CD14-positive monocyte (primary cell): ENCODE results near the gene PACSIN2. TPM values are rescaled to one million over a fixed set of nuclear protein-coding genes. Genes with fewer than 3 reads are reported as not detected.

Source experiments
- DNase-seq, 3 donors: peaks; one replicate each; pipeline ENCODE4 v3.0.0-alpha.2; 2011 to 2022
- H2AFZ ChIP-seq: 2 replicates; pipeline ENCODE4 v1.6.0; 2012; ENCODE audit warnings: mild to moderate bottlenecking, low read depth, low read length, inconsistent platforms; ENCODE audit not compliant: insufficient read depth, poor library complexity, severe bottlenecking
- H3K27ac ChIP-seq, 2 donors: 1 replicate in 1 of 2; 2 replicates in 1 of 2; pipeline ENCODE4 v1.5.1; 2012 to 2013; ENCODE audit warnings: low read length in 2 of 2, control low read depth in 1 of 2, inconsistent platforms in 1 of 2, low read depth in 1 of 2, mild to moderate bottlenecking in 1 of 2
- H3K27me3 ChIP-seq, 2 donors: one replicate each; pipeline versions ENCODE4 v1.6.0 to v1.6.1; 2011 to 2013; ENCODE audit warnings: low read length in 2 of 2; ENCODE audit not compliant: control insufficient read depth in 2 of 2, insufficient read depth in 2 of 2
- H3K36me3 ChIP-seq, 2 donors: replicated peaks in 1 of 2; 1 replicate in 1 of 2; 2 replicates in 1 of 2; pipeline versions ENCODE4 v1.5.1 to v1.6.1; 2012 to 2013; ENCODE audit warnings: low read length in 2 of 2, control low read depth in 1 of 2, inconsistent platforms in 1 of 2, mild to moderate bottlenecking in 1 of 2; ENCODE audit not compliant: insufficient read depth in 2 of 2, control insufficient read depth in 1 of 2
- H3K4me1 ChIP-seq, 2 donors: 1 replicate in 1 of 2; 2 replicates in 1 of 2; pipeline versions ENCODE4 v1.5.1 to v1.6.1; 2012 to 2013; ENCODE audit warnings: low read length in 2 of 2, control low read depth in 1 of 2, inconsistent platforms in 1 of 2, mild to moderate bottlenecking in 1 of 2, moderate library complexity in 1 of 2; ENCODE audit not compliant: insufficient read depth in 2 of 2, control insufficient read depth in 1 of 2
- H3K4me2 ChIP-seq: replicated peaks from 2 replicates; pipeline ENCODE3; 2012; ENCODE audit warnings: low read length, moderate library complexity, mild to moderate bottlenecking; ENCODE audit not compliant: poor library complexity, severe bottlenecking; ENCODE audit errors: extremely low read depth
- H3K4me3 ChIP-seq, 3 experiments: fragments of 200-600 bp in 1 of 3; sonication (generic) in 1 of 3; replicated peaks in 1 of 3; 1 replicate in 2 of 3; 2 replicates in 1 of 3; pipeline ENCODE4 v1.5.1; 2011 to 2013; ENCODE audit warnings: low read length in 3 of 3, mild to moderate bottlenecking in 3 of 3, control low read depth in 2 of 3, low read depth in 2 of 3, inconsistent platforms in 1 of 3, moderate library complexity in 1 of 3
- H3K79me2 ChIP-seq: 2 replicates; pipeline ENCODE4 v1.6.0; 2012; ENCODE audit warnings: mild to moderate bottlenecking, control low read depth, inconsistent platforms, low read length, moderate library complexity; ENCODE audit not compliant: insufficient read depth
- H3K9ac ChIP-seq: 2 replicates; pipeline ENCODE4 v1.6.0; 2017; ENCODE audit warnings: low read length, mild to moderate bottlenecking; ENCODE audit not compliant: insufficient read depth, poor library complexity, severe bottlenecking
- H3K9me3 ChIP-seq, 2 donors: replicated peaks in 1 of 2; 1 replicate in 1 of 2; 2 replicates in 1 of 2; pipeline versions ENCODE4 v1.5.1 to v1.6.1; 2012 to 2013; ENCODE audit warnings: low read length in 2 of 2, control low read depth in 1 of 2; ENCODE audit not compliant: control insufficient read depth in 1 of 2, insufficient read depth in 1 of 2
- H4K20me1 ChIP-seq: 2 replicates; pipeline ENCODE4 v1.6.0; 2012; ENCODE audit warnings: mild to moderate bottlenecking, low read length, control low read depth, moderate library complexity; ENCODE audit not compliant: insufficient read depth
- H3K27ac Mint-ChIP-seq, 7 donors: one replicate each; pipeline ENCODE4 v1.8.0; 2020; ENCODE audit warnings: mild to moderate bottlenecking in 7 of 7, mixed read lengths in 7 of 7, moderate library complexity in 6 of 7, inconsistent platforms in 2 of 7
- H3K27me3 Mint-ChIP-seq, 3 donors: one replicate each; pipeline ENCODE4 v1.8.0; 2021 to 2022; ENCODE audit warnings: low read depth in 3 of 3, mild to moderate bottlenecking in 3 of 3, mixed read lengths in 3 of 3, moderate library complexity in 3 of 3, inconsistent platforms in 1 of 3
- H3K36me3 Mint-ChIP-seq, 2 donors: one replicate each; pipeline ENCODE4 v1.8.0; 2020; ENCODE audit warnings: mixed read lengths in 2 of 2, inconsistent platforms in 1 of 2, mild to moderate bottlenecking in 1 of 2
- H3K4me1 Mint-ChIP-seq: one replicate; pipeline ENCODE4 v1.8.0; 2020; ENCODE audit warnings: mild to moderate bottlenecking, mixed read lengths
- H3K4me3 Mint-ChIP-seq, 2 donors: one replicate each; pipeline ENCODE4 v1.8.0; 2020; ENCODE audit warnings: mild to moderate bottlenecking in 2 of 2, mixed read lengths in 2 of 2, moderate library complexity in 1 of 2
- H3K9me3 Mint-ChIP-seq, 7 donors: one replicate each; pipeline ENCODE4 v1.8.0; 2020 to 2022; ENCODE audit warnings: mixed read lengths in 7 of 7, mild to moderate bottlenecking in 6 of 7, moderate library complexity in 6 of 7, inconsistent platforms in 2 of 7
- CTCF ChIP-seq: fragments of 200-600 bp; IDR thresholded peaks from one replicate; pipeline ENCODE4 v1.8.0; 2022; ENCODE audit warnings: antibody characterized with exemption, mild to moderate bottlenecking
- WGBS: methylation state at CpG from one replicate; pipeline ENCODE4 v1.1.5; 2013; ENCODE audit warnings: missing lambda C conversion rate; ENCODE audit not compliant: insufficient coverage; 5-methylcytosine and 5-hydroxymethylcytosine counted together
- intact Hi-C, 2 donors: fragments of 100-400 bp; cut with micrococcal nuclease; formaldehyde crosslinking; loops; one replicate each; pipeline versions ENCODE4 v1.15.0 to v1.15.1; 2023
- polyA plus RNA-seq, 3 donors: library from polyadenylated mRNA; depleted of rRNA in 1 of 3; unstranded in 2 of 3; stranded (reverse) in 1 of 3; fragments of 300-500 nt in 2 of 3; fragments of >200 nt in 1 of 3; fragmentation: Illumina TruSeq in 2 of 3; gene quantifications; 1 replicate in 2 of 3; 2 replicates in 1 of 3; pipeline ENCODE4 v1.2.3, GENCODE V29; 2012 to 2021

PACSIN2 gene
- polyA plus RNA-seq, 3 donors: 31.2 to 45.7 (median 40.2) TPM

- H3K4me1 Mint-ChIP-seq: peaks cover 31% of the 10 kb centered on the region
- Histone ChIP-seq H3K27ac (no peak overlapping the region), H3K9me3 (no peaks in the 10 kb centered on the region), H3K4me3 (no peak overlapping the region), H3K79me2 (peaks cover 82% of the 10 kb centered on the region), H3K4me1 (peaks cover 9 to 13% of the 10 kb centered on the region in 2 donors), H3K9ac (no peak overlapping the region), H2AFZ (no peak overlapping the region), H3K27me3 (no peaks in the 10 kb centered on the region), H3K36me3 (peaks cover 32 to 79% of the 10 kb centered on the region in 2 donors), H3K4me2 (no peak overlapping the region), H4K20me1 (peaks cover 46% of the 10 kb centered on the region)
- peaks cover 71 to 87% of the 10 kb centered on the region in 2 donors for H3K36me3 Mint-ChIP-seq
- no peak for DNase-seq
- H3K27ac Mint-ChIP-seq: peak overlapping the region in 1 of 7 donors; percentile 45
- H3K9me3 Mint-ChIP-seq: no peaks in the 10 kb centered on the region
- H3K27me3 Mint-ChIP-seq: peaks cover 0 to 4% (median 0%) of the 10 kb centered on the region in 3 donors
- WGBS: 90% methylated on average over 12 of the region's 13 CpGs
- intact Hi-C loops: no loop called here
- no peak for TF ChIP-seq CTCF
- no peak overlapping the region for H3K4me3 Mint-ChIP-seq
Measured at GRCh38 chr22:42905217-42905616, 109.7 kb downstream of the PACSIN2 start.

DNA sequence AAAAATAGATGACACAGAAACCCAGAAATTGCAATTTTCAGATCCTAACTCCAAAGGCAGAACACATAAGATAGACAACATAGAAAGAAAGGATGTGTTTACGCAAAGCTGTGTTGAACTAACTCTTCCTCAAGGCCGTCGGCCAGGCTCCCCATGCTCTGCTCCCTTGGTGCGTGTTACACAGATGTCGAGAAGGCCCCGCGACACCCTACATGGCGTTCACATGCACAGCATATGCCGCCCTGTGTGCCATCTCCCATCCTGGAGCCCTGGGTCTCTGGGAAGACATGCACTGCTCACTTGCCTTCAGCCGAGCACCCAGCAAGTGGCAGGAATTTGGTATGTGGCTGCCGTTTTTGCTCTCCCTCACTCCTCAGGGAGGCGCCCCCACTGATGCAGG, 110.9 kb downstream of the PACSIN2 start:
- intact Hi-C loops: no loop called here
- peaks cover 31% of the 10 kb centered on the region for H3K4me1 Mint-ChIP-seq
- Histone ChIP-seq H3K4me3 (no peak overlapping the region), H3K9me3 (no peaks in the 10 kb centered on the region), H3K27ac (no peak overlapping the region), H3K27me3 (no peaks in the 10 kb centered on the region), H2AFZ (no peak overlapping the region), H3K4me1 (peaks cover 9 to 13% of the 10 kb centered on the region in 2 donors), H3K79me2 (peaks cover 82% of the 10 kb centered on the region), H4K20me1 (peaks cover 46% of the 10 kb centered on the region), H3K4me2 (no peak overlapping the region), H3K9ac (no peak overlapping the region), H3K36me3 (peaks cover 23 to 77% of the 10 kb centered on the region in 2 donors)
- H3K4me3 Mint-ChIP-seq: no peak overlapping the region
- WGBS: 96% methylated on average over 9 of the region's 12 CpGs
- H3K9me3 Mint-ChIP-seq: no peaks in the 10 kb centered on the region
- no peak for TF ChIP-seq CTCF
- peaks cover 71 to 85% of the 10 kb centered on the region in 2 donors for H3K36me3 Mint-ChIP-seq
- peak overlapping the region in 1 of 7 donors; percentile 3 for H3K27ac Mint-ChIP-seq
- peaks cover 0 to 4% (median 0%) of the 10 kb centered on the region in 3 donors for H3K27me3 Mint-ChIP-seq
- no peak for DNase-seq
